GM21423 (cell line): ENCODE measurements around the gene SFXN3.

Experiments
- ATAC-seq: cut with Tn5 transposase; IDR thresholded peaks from one replicate; pipeline ENCODE4 v1.9.1; 2021; ENCODE audit warnings: mild to moderate bottlenecking, moderate library complexity; ENCODE audit not compliant: unreplicated experiment

The SFXN3 gene

GRCh38 chr10:101035916-101036702, 5.1 kb downstream of the SFXN3 start:
- ATAC-seq: no peak

DNA sequence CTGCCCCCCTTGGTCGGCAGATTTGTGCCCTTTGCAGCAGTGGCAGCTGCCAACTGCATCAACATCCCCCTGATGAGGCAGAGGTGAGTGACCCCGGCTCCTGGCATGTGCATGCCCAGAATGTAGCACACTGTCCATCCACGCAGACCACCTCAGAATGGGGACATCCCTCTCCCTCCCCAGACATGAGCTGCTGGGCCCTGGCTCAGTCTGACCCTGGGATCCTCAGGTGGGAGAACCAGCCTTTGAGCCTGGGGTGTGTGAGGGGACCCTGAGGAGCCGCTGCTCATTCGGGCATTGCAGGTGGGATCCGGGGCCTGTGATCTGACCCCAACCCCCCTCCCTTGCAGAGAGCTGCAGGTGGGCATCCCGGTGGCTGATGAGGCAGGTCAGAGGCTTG, 5.7 kb downstream of the SFXN3 start:
- no peak for ATAC-seq

- no peak for ATAC-seq
Measured at GRCh38 chr10:101038484-101038883, 7.5 kb downstream of the SFXN3 start.

GRCh38 chr10:101040061-101040460, 9.0 kb downstream of the SFXN3 start:
- no peak for ATAC-seq

- no peak for ATAC-seq
Measured at GRCh38 chr10:101040851-101041250, 9.8 kb downstream of the SFXN3 start.

DNA sequence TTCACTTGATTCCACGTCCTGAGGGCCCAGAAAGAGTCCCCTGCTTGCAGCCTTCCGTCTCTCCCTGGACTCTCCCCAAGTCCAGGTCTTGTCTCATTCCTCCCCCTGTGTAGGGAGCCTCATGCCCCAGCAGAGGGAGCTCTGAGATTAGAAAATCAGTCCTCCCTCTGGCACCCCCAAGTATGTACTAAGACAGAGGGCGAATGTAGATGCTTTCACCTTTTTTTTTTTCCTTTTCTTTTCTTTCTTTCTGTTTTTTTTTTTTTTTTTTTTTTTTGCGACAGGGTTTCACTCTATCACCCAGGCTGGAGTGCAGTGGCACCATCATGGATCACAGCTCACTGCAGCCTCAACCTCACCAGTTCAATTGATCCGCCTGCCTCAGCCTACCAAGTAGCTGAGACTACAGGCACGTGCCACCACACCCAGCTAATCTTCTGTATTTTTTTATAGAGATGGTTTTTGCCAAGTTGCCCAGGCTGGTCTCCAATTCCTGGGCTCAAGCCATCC, 10.3 kb downstream of the SFXN3 start:
- peak; percentile 51 for ATAC-seq

GRCh38 chr10:101042118-101042517, 11.1 kb downstream of the SFXN3 start:
- no peak for ATAC-seq

- ATAC-seq: peak; percentile 98
Measured at GRCh38 chr10:101042667-101043362, 11.8 kb downstream of the SFXN3 start.

DNA sequence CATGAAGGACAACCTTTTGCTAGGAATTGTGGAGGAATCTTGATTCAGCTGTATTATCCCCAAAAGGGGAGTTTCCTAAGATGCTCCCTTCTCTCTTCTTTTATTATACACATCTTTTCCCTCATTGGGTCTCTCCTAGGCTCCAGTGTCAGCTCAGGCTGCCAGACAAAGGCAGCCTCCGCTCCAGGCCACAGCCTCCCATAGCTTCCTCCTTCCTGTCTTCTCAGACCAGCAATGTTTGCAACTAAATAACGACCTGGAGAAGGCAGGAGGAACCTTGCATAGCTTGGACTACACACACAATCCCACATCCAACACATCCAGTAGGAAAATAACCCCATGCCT, 12.3 kb downstream of the SFXN3 start:
- no peak for ATAC-seq

DNA sequence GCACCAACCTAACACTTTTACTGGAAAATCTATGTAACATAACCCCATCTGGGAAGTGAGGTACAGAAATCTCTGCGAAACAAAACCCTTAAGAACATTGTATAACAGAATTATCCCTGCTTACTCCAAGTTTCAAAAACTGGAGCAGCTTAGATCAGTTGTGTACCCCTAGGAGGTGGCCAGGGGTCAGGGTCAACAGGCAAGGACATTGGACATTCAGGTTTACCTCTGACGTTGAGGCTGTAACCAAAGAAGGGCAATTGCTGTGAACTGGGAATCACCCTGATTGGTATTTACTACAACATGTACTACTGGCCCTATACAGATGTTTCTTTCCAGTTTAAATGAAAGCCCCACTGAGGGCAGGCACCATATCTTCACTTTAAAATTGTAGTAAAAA, 13.1 kb downstream of the SFXN3 start:
- no peak for ATAC-seq

DNA sequence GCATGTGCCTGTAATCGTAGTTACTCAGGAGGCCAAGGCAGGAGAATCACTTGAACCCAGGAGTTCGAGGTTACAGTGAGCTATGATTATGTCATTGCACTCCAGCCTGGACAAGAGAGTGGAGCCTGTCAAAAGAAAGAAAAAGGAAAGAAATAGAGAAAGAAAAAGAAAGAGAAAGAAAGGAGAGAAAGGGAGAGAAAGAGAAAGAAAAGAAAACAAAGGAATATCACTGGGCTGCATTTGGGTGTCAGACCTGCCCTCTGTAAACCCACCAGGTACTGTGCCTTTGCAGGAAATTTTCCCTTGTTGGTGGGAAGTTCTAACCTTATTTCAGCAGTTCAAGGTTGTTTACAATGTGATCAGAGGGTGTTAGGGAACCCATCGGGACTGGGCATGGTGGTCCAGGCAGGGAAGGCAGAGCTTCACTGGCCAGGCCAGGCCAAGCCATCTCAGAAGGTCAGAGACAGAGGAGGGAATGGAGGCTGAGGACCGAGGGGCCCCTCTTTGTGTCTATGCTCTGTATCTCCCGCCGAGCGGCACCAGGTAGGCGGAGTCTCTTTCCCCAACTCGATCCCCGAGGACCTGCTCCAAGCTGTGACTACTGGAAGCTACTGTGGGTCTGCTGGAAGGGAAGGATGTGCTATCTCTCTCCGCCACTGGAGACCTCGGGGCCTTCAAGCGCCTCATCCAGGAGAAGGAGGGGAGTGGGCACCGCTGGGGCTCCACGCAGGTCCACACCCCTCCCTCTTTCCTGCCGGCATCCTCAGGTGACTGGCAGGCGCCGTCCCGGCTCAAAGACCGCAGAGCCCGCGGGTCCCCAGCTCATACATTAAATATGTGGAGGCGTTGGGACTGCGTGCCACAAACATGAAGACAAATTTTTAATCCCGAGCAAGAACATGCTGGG, 15.6 kb downstream of the SFXN3 start:
- ATAC-seq: no peak

- no peak for ATAC-seq
Measured at GRCh38 chr10:101047268-101047667, 16.2 kb downstream of the SFXN3 start.

DNA sequence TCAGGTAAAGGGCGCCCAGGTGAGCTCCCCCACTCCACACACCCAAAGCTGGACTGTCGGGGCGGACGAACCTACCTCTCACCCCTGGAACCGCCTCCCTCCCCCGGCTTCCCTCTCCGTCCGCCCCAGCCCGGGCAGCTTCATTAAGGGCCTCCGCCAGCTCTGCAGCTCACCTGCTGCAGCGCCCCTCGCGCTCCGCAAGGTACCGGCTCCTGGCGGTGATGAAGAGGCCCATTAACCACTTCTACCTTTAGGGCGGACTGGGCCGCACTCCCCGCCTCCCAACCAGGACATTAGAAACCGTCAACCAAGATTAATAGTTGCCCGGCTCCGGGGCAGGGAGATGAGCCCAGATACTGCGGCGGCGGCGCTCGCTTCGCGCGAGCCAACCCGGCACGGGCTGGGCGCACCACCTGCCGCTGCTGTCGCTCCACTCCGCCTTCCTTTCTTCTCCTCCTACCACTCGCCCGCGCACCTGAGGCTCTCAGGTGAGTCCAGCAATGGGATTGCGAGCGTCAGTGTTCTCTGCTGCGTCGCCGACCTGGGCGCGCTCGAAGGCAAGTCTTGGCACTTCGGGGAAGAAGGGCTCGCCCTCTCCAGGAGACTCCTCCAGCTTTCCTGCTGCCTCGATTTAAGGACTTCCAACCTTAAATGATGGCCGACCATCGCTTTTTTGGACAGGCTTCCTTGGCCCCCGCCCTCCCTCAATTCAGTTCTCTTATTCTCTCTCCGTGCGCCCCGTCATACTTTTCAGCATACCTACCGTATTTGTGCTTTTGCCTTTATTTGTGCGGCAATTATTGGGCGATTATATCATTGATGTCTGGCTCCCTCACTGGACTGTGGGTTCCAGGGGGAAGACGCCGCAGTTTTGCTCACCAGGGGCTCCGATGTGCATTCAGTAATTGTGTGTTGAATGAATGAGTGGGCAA, 17.2 kb downstream of the SFXN3 start:
- no peak for ATAC-seq

DNA sequence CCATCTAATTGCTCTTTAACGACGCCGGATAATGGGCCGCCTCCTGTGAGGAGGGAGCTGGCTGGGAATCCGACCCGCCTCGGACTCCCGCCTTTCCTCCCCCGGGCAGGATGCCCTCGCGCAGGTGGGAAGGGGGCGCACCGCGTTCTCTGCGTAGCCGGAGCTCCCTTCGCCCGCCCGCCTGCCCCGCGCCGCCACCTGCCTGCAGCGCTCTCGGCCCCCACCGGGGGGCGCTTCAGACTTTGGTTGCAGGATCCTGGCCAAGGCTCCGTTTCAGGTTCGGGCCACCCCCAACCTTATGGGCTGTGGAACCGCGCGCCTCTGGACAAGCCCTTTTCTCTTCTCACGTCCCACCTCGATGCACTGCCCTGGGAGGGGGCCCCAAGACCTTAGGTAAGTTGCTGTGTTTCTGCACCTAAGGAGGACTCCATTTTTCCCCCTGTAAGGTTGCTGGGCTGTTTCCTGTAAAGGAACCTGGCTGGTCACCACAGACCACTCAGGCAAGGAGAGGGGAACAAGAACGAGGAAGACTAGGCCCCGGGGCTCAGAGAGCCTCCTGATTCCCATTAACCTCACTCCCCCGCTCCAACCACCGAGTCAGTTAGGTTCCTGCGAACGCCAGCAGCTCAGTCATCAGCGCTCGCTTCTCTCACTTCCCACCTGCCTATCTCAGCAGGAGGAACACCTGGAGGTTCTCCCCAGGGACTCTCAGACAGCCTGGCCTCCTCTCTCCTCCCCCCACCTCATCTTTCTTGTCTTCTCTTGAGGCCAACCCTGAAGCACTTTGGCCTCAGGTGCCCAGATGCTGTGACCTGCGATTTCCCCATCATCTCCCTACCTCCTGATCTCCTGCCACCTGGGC, 19.4 kb downstream of the SFXN3 start:
- ATAC-seq: no peak

DNA sequence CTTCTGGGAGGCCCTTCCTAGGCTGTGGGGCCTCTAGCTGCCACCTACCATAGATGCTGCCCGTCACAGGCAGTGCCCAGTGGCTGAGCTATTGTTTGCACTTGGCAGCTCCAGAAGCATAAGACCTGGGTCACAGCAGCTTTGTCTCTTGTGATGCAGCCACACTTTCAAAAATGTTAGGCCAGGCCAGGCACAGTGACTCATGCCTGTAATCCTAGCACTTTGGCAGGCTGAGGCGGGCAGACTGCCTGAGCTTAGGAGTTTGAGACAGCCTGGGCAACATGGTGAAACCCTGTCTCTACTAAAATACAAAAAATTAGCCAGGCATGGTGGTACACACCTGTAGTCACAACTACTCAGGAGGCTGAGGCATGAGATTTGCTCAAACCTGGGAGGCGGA, 21.3 kb downstream of the SFXN3 start:
- no peak for ATAC-seq

DNA sequence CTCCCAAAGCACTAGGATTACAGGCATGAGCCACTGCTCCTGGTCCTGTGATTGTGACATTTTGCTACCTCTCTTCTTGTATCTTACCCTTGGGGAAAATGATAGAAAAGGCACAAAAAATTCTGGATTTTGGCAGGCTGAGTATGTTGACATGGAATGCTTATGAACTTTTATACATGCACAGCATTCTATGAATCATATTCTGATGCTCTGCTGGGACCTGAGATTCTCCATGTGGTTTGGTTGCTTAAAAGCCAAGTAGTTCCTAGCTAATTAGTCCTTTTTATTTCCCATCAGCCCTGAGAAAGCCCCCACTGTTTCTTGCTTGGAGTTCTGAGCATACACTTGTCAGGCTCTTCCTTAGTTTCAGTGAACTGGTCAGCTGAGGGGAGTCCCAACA, 22.5 kb downstream of the SFXN3 start:
- ATAC-seq: no peak

GRCh38 chr10:101054351-101054750, 23.3 kb downstream of the SFXN3 start:
- ATAC-seq: no peak

DNA sequence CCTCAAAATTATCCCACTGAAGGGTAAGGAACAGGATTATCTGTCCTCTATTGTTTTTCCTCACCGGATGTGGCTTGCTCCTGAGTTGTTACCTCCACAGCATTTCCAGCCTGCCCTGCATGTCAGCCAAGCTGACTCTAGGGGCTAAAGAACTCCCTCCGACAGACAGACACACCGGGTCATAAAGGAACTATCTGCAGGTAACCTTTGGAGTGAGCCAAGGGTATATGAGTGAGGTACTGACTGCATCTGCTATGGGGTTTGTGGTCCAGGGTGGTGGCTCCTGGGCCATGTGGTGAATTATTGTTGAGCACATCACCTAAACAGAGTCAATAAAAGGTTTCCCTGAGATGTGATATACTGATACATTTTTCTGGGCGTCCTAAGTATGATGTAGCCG, 23.8 kb downstream of the SFXN3 start:
- ATAC-seq: no peak

DNA sequence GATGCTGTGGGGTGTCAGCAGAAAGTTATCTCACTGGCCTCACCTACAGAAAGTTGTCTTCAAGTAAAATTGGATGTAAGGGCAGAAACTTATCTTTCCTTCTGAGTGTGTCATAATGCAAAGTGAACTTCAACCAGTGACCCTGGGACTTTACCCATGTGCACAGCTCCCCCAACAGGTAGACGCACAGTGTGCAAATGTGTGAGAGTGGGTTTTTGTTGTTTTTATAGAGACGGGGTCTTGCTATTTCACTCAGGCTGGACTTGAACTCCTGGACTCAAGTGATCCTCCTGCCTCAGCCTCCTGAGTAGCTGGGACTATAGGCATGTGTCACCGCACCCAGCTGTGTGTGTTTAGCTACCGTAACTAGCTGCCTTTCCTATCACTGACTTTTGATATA, 24.4 kb downstream of the SFXN3 start:
- ATAC-seq: no peak
